NCI-H510A treated with DMSO at 0.1 percent for 48 hours (cell line): ENCODE measurements around the gene MYOG.
A peak's percentile ranks its signal among the peaks of the same experiment; 100 is the strongest.

Experiments used
- DNase-seq: peaks from one replicate; lab custom pipeline; 2025; lab: John Stamatoyannopoulos, UW

The MYOG gene

GRCh38 chr1:203072002-203072602 is 13.7 kb downstream of the MYOG start:
- DNase-seq: no peak

GRCh38 chr1:203069030-203069747 is 16.6 kb downstream of the MYOG start:
- DNase-seq: no peak

DNA sequence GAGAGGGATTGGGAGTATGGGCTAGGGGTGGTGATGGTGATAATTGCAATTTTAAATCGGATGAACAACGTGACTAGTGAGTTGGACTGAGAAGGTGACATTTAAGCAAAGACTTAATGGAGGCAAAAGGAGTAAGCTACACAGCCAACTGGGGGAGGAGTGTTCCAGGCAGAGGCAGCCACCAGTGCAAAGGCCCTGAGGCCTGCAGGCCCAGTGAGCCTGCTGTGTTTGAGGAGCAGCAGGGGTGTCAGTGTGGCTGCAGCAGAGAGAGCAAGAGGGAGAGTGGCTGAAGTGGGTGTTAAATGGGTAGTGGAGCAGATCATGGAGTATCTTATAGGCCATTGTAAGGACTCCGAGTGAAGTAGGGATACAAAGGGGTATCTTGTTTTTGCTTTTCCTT is 18.8 kb downstream of the MYOG start:
- no peak for DNase-seq

DNA sequence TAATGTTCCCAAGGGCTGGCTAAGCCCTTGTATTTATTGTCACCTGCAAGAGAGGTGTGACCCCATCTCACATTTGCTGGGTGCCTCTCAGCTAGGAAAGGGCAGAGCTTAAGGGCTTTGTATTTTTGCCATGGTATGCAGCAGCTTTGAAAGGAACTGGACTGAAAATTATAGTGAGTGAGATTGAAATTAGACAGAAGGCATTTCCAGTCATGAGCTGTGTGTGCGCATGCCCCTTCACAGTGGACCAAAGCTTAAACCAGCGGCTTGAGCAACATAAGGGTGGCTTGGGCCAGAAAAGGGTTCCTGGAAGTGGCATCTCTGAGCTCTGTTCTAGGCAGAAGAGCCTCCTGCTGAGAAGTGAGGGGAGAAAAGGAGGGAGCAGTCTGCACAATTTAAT is 19.8 kb downstream of the MYOG start:
- no peak for DNase-seq

- no peak for DNase-seq
Observed at GRCh38 chr1:203065191-203065590, 20.6 kb downstream of the MYOG start.

GRCh38 chr1:203063287-203063686 is 22.5 kb downstream of the MYOG start:
- no peak for DNase-seq

- no peak for DNase-seq
Observed at GRCh38 chr1:203060115-203060514, 25.7 kb downstream of the MYOG start.

- DNase-seq: no peak
Observed at GRCh38 chr1:203059485-203059884, 26.3 kb downstream of the MYOG start.

DNA sequence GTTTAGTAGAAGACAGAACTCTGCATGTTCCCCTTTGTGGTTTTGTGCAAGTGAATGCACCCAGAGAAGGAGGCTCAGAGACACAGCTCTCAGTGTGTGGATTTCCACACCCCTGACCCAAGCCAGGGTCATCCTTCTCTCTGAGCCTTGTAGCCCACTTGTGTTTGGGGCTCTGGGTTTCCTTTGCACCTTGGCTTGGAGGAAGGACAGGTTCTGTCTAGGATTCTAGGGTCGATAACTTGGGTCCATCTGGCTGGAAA is 27.2 kb downstream of the MYOG start:
- DNase-seq: no peak

DNA sequence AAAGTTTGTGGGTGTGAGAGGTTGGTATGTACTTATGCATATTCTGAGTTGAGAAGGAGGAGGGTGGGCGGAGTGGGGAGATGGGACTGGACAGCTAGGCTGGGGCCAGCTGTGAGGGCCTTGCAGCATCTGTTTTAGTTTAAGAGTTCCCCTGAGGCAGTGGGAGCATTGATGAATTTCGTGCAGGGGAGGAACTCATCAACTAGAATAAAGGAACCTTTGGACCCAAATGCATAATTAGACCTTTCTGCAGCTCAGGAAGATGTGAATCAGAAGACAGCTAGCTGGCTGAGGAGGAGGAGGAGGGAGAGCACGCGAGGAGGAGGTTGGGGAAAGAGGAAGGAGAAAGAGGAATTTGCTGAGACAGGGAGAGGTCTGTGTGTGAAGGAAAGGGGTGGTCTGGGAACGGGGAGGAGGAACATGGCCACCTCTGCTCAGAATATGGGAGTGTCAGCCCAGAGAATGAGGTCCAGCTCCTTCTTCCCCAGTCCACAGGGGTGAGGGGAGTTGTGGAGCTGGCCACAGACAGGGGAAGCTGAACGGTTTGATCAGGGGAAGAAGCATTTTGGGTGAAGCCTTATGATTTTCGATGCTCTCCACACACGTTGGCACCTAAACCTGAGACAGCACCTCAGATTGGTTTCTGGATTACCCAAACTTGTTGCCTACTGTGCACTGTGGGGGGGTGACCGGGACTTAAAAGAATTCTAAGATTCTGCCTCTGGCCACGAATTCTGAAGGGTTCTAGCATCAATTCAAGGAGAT is 27.7 kb downstream of the MYOG start:
- DNase-seq: no peak

- DNase-seq: no peak
Observed at GRCh38 chr1:203056516-203056915, 29.3 kb downstream of the MYOG start.

DNA sequence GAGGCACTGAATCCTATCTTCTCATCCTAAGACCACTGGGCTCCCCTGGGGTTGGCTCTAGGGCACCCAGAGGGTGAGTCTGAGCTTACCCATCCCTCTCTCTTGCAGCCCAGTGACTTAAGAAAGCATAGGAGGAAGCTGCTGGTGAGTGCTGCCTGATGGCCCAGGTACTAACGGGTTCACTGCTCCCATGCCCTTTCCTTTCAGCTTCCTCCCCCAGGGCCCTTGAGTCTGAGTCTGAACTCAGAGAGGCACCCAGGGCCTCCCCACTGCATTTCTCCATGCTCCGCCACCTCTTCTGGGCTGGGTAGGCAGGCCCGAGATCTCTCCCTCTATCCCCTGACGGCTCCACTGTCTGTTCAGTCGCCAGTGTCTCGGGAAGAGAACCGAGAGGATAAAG is 29.8 kb downstream of the MYOG start:
- DNase-seq: no peak

GRCh38 chr1:203055161-203055799 is 30.5 kb downstream of the MYOG start:
- DNase-seq: no peak

DNA sequence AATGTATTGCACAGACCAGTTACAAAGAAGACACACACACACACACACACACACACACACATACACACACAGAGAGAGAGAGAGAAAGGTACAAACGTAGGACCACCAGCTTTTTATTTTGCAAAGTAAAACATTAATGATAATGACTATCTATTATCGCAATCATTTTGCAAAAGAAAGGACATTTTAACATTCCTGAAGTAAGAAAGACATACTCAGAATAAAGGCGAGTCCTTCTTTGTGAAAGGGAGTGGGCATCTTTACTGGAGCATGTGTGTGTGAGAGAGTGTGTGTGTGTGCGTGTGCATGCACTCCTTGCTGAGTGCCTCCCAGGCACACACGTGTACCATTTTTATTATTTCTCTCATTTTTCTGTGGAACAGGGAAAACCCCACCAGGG is 31.2 kb downstream of the MYOG start:
- no peak for DNase-seq

DNA sequence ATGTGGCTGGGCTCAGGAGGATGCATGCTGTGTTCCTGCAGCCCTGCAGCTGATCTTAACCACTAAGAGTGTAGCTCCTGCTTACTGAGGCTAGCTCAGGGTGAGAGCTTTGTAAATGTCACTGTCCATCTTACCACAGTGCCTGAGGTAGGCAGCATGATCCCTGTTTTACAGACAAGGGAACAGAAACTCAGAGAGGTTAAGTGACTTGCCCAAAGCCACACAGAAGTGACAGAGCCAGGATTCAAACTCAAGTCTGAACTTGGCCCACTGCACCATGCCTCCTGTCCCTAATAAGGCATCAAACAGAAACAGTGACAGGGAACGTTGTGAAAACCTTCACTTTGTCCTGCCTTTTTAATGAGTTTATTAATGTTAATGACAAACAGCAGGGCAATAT is 31.6 kb downstream of the MYOG start:
- no peak for DNase-seq

- DNase-seq: no peak
Observed at GRCh38 chr1:203052601-203053000, 33.2 kb downstream of the MYOG start.

DNA sequence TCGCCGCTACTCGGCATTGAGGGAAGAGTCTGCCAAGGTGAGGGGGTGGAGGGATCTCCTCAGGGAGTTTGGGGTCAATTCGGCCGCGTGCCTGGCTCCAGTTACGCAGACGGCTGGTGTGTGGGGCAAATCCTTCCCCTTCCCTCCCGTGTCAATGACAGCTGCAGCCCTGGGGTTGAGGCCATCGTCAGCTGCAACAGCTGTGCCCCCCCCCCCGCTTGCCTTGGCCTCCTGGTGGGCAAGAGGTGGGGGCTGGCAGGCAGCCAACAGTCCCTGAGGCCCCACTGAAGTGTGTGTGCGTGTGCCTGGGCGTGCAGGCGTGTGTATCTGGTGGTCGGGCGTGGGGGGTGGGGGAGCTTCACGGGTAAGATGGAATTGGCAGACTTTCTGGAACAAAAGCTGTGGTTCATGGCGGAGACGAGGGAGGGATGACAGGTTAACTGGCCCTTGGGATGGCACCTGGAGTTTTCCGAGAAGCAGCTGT is 33.9 kb downstream of the MYOG start:
- peak; percentile 37 for DNase-seq

DNA sequence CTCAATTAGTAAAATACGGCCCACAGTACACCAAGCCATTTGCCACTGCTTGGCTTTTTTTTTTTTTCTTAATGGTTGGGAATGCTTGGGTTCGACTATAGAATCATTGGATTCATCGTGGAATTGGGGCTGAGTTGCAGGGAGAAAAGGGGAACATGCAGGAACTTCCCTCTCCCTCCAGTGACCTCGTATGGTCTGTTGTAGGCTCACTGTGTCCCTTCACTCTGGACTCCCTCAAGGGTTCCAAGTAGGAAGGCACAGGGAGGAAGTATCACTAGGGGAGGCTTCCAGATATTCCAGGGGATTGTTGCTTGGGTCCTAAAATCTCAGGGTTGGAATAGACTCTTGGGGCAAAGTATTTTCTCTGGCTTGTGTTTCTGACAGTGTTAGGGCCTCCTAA is 35.0 kb downstream of the MYOG start:
- no peak for DNase-seq

GRCh38 chr1:203049576-203050180 is 36.1 kb downstream of the MYOG start:
- no peak for DNase-seq

GRCh38 chr1:203049077-203049476 is 36.7 kb downstream of the MYOG start:
- no peak for DNase-seq

- DNase-seq: peak; percentile 91
Observed at GRCh38 chr1:203048555-203049051, 37.2 kb downstream of the MYOG start.

GRCh38 chr1:203048086-203048485 is 37.7 kb downstream of the MYOG start:
- DNase-seq: peak; percentile 61
